Vagina (tissue), 2 donors: ENCODE measurements around the gene TNNC2. TPM values are rescaled to one million over a fixed set of nuclear protein-coding genes. Genes with fewer than 3 reads are reported as not detected.

Source experiments
- DNase-seq, 2 donors: peaks; one replicate each; pipeline ENCODE4 v3.0.0-alpha.2; 2017; ENCODE audit errors: extremely low spot score in 2 of 2
- H3K27ac ChIP-seq: fragments of 200-600 bp; sonication (generic); one replicate; pipeline ENCODE4 v1.5.1; 2019
- H3K27me3 ChIP-seq: fragments of 200-600 bp; sonication (generic); one replicate; pipeline ENCODE4 v1.5.1; 2019
- H3K36me3 ChIP-seq, 2 donors: fragments of 200-600 bp; sonication (generic); one replicate each; pipeline ENCODE4 v1.5.1; 2017 to 2019
- H3K4me1 ChIP-seq: fragments of 200-600 bp; sonication (generic); one replicate; pipeline ENCODE4 v1.5.1; 2019
- H3K4me3 ChIP-seq, 2 donors: fragments of 200-600 bp; sonication (generic); 1 replicate in 1 of 2; 2 replicates in 1 of 2; pipeline ENCODE4 v1.5.1; 2016 to 2019
- H3K9me3 ChIP-seq: fragments of 200-600 bp; sonication (generic); one replicate; pipeline ENCODE4 v1.5.1; 2019
- POLR2A ChIP-seq, 2 donors: fragments of 450-650 bp; IDR thresholded peaks; one replicate each; pipeline ENCODE4 v1.6.1; 2017; ENCODE audit warnings: antibody characterized with exemption in 2 of 2, mild to moderate bottlenecking in 2 of 2, moderate library complexity in 2 of 2
- POLR2AphosphoS5 ChIP-seq, 2 donors: sonication (generic); formaldehyde crosslinking; IDR thresholded peaks; one replicate each; pipeline ENCODE4 v1.9.0; 2017; ENCODE audit warnings: antibody characterized with exemption in 2 of 2, mild to moderate bottlenecking in 2 of 2, low read depth in 1 of 2; ENCODE audit not compliant: insufficient read depth in 1 of 2
- intact Hi-C: fragments of 100-400 bp; cut with DNase I; formaldehyde crosslinking; loops from one replicate; pipeline ENCODE4 v1.15.1; 2023
- total RNA-seq: library from RNA; depleted of rRNA; stranded (reverse); fragments of >200 nt; gene quantifications from one replicate; pipeline ENCODE4 v1.2.3, GENCODE V29; 2016
- TF ChIP-seq, protein P1 (sequence below), 3 experiments: fragments of 450-650 bp in 2 of 3; fragments of 200-600 bp in 1 of 3; sonication (generic) in 1 of 3; IDR thresholded peaks; one replicate each; pipeline ENCODE4 v1.5.1; 2017 to 2019; ENCODE audit warnings: antibody characterized with exemption in 3 of 3, mild to moderate bottlenecking in 2 of 3, moderate library complexity in 2 of 3

TNNC2 gene
- total RNA-seq, 1 donor from 2014 or later, result not detected

DNA sequence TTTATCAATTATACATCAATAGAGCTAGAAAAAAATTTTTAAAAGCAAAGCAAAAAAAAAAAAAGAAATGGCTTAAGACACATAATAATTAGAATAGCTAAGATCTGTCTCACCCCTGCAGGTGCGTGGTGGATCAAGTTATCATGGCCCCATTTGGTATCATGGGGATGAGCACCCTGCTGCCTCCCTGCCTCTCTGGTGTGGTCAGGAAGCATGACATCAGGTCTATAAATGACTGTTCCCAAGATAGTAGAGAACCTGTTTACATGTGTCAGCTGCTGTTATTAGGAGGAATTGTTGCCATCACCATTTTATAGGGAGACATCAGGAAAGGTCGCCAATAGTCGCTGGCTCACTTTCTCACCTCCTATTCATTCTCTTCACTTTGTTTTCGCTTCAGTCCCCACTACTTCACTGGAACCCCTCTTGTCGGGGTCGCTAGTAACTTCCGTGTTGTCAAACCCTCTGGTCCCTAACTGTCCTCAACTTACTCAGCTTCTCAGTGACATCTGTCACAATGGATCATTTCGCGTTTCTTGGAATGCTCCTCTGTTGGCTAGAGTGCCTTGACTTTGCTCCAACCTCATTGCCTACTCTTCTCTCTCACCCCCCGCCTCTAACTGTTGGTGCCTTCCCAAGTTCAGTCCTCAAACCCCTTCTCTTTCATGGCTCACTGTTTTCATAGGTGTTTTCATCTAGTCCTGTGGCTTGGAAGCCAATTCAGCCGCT lies 30.6 kb downstream of the TNNC2 start:
- no peaks in the 10 kb centered on the region for H3K9me3 ChIP-seq
- peaks cover 0 to 40% of the 10 kb centered on the region in 2 donors for H3K36me3 ChIP-seq
- no peak overlapping the region for H3K27ac ChIP-seq
- no peak overlapping the region for H3K4me3 ChIP-seq
- DNase-seq, result no peak
- peaks cover 24% of the 10 kb centered on the region for H3K4me1 ChIP-seq
- intact Hi-C loops, result no loop called here
- no peaks in the 10 kb centered on the region for H3K27me3 ChIP-seq
- TF ChIP-seq, protein P1, sequence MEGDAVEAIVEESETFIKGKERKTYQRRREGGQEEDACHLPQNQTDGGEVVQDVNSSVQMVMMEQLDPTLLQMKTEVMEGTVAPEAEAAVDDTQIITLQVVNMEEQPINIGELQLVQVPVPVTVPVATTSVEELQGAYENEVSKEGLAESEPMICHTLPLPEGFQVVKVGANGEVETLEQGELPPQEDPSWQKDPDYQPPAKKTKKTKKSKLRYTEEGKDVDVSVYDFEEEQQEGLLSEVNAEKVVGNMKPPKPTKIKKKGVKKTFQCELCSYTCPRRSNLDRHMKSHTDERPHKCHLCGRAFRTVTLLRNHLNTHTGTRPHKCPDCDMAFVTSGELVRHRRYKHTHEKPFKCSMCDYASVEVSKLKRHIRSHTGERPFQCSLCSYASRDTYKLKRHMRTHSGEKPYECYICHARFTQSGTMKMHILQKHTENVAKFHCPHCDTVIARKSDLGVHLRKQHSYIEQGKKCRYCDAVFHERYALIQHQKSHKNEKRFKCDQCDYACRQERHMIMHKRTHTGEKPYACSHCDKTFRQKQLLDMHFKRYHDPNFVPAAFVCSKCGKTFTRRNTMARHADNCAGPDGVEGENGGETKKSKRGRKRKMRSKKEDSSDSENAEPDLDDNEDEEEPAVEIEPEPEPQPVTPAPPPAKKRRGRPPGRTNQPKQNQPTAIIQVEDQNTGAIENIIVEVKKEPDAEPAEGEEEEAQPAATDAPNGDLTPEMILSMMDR (IDR thresholded peaks at IDR 0.05), result no peak
- no peak for TF ChIP-seq POLR2AphosphoS5 (IDR thresholded peaks at IDR 0.05; ENCODE audit: insufficient read depth in 1 of 2, low read depth in 1 of 2)
- TF ChIP-seq POLR2A (IDR thresholded peaks at IDR 0.05), result no peak

- intact Hi-C loops, result no loop called here
- DNase-seq, result no peak
- Histone ChIP-seq H3K9me3 (no peaks in the 10 kb centered on the region), H3K4me1 (peaks cover 20% of the 10 kb centered on the region), H3K27me3 (no peaks in the 10 kb centered on the region), H3K27ac (peak overlapping the region; percentile 88), H3K4me3 (peak overlapping the region; percentile 59 to 83), H3K36me3 (peaks cover 0 to 32% of the 10 kb centered on the region in 2 donors)
- no peak for TF ChIP-seq POLR2AphosphoS5 (IDR thresholded peaks at IDR 0.05; ENCODE audit: insufficient read depth in 1 of 2, low read depth in 1 of 2)
Measured at GRCh38 chr20:45792317-45793118, 34.6 kb downstream of the TNNC2 start.

DNA sequence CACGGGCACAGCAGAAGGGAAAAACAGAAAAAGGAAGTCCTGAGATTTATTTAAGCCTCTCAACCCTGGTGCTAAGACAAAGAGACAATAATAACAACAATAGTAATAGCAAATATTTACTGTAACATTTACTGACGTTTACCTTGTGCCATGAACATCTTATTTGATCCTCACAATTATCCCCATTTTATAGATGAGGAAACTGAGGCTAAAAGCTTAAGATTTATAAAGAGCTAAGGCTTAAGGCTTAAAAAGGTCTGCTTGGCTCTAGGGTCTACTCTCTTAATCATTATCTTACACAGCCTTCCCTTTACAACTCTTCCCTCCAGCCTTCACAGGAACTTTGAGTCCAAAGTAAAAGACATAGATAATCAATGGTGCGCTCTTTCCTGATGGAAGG lies 38.8 kb downstream of the TNNC2 start:
- Histone ChIP-seq H3K4me1 (peaks cover 18% of the 10 kb centered on the region), H3K9me3 (no peaks in the 10 kb centered on the region), H3K36me3 (no peaks in the 10 kb centered on the region), H3K27ac (no peak overlapping the region), H3K4me3 (no peak overlapping the region), H3K27me3 (no peaks in the 10 kb centered on the region)
- intact Hi-C loops, result no loop called here
- TF ChIP-seq POLR2AphosphoS5 (IDR thresholded peaks at IDR 0.05; ENCODE audit: insufficient read depth in 1 of 2, low read depth in 1 of 2), result no peak
- TF ChIP-seq, protein P1 (IDR thresholded peaks at IDR 0.05), result no peak
- TF ChIP-seq POLR2A (IDR thresholded peaks at IDR 0.05), result no peak
- no peak for DNase-seq

DNA sequence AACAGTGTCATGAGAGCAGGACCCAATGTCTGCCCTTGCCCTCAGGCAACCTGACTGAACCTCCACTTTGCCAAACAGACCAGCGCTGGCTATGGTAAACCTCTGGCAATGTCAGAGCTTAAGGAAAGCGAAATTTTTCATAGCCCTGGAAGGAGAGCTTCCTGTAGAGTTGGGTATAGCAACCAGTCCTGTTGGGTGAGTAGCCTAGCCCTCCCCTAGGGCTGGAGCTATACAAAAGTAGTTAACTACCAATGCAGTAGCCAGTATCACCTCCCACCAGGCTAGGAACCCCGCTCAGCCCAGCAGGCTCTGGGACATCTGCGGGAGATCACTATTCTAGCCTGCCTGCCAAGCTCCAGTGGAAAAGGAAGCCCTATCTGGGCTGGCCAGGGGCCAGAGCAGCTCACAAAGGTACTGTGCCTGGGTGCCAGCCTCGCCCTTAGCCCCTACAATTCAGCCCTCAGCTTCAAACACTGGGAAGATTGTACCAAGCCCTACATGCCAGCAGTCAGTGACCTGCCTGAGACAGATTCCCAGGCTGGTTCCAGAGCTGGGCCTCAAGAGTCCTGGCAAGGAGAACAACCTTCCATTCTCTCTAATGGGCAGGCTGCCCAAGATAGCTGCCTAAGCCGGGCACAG lies 43.3 kb downstream of the TNNC2 start:
- Histone ChIP-seq H3K36me3 (no peaks in the 10 kb centered on the region), H3K9me3 (no peaks in the 10 kb centered on the region), H3K4me1 (peaks cover 34% of the 10 kb centered on the region), H3K27me3 (no peaks in the 10 kb centered on the region), H3K4me3 (no peak overlapping the region), H3K27ac (no peak overlapping the region)
- TF ChIP-seq, protein P1 (IDR thresholded peaks at IDR 0.05), result no peak
- TF ChIP-seq POLR2AphosphoS5 (IDR thresholded peaks at IDR 0.05; ENCODE audit: insufficient read depth in 1 of 2, low read depth in 1 of 2) (no peak), POLR2A (IDR thresholded peaks at IDR 0.05) (no peak)
- intact Hi-C loops, result no loop called here
- no peak for DNase-seq

DNA sequence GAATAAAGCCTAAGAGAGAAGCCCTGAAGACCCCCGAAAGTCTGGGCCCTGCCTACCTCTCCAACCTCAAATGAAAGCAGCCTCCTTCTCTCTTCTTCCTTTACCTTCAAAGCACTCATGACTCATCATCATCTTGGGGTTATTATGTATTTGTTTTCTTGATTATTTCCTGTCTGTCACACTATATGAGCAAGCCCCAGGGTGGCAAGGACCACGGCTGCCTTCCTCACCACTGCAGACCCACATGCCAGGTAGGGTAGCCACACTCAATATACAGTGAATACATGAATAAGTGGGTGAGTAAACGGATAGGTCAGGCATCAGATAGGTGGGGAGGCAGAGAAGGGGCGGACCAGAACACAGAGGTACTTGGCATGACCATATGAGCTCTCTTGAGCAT lies 44.2 kb downstream of the TNNC2 start:
- H3K36me3 ChIP-seq, result no peaks in the 10 kb centered on the region
- no peak overlapping the region for H3K4me3 ChIP-seq
- intact Hi-C loops, result no loop called here
- H3K9me3 ChIP-seq, result no peaks in the 10 kb centered on the region
- peaks cover 42% of the 10 kb centered on the region for H3K4me1 ChIP-seq
- DNase-seq, result no peak
- TF ChIP-seq POLR2A (IDR thresholded peaks at IDR 0.05), result no peak
- TF ChIP-seq, protein P1 (IDR thresholded peaks at IDR 0.05), result no peak
- no peak for TF ChIP-seq POLR2AphosphoS5 (IDR thresholded peaks at IDR 0.05; ENCODE audit: insufficient read depth in 1 of 2, low read depth in 1 of 2)
- H3K27me3 ChIP-seq, result no peaks in the 10 kb centered on the region
- H3K27ac ChIP-seq, result no peak overlapping the region
